MCF 10A (cell line): ENCODE results near the gene ZFP90. TPM values are rescaled to one million over a fixed set of nuclear protein-coding genes. Genes with fewer than 3 reads are reported as not detected.

Experiments used
- BruUV-seq: library from RNA; stranded (reverse); fragments of 400-500 nt; replicated peaks from 2 replicates; lab custom pipeline; 2021; lab: Mats Ljungman, UMichigan
- CTCF ChIA-PET: fragments of 300-600 bp; sonication (Branson Sonifier 250); formaldehyde crosslinking; extraction: SDS; loops from one replicate; lab custom pipeline; 2021; ENCODE audit warnings: antibody characterized with exemption, inconsistent platforms; lab: Yijun Ruan, JAX
- POLR2A ChIA-PET: fragments of 300-600, 350-650 bp; sonication (Branson Sonifier 250); formaldehyde crosslinking; extraction: SDS; loops from one replicate; lab custom pipeline; 2020; ENCODE audit warnings: antibody characterized with exemption, inconsistent platforms; lab: Yijun Ruan, JAX
- DNase-seq: peaks from one replicate; pipeline ENCODE4 v3.0.0-alpha.2; 2018; ENCODE audit not compliant: unreplicated experiment
- H3K27ac Mint-ChIP-seq: one replicate; pipeline ENCODE4 v1.8.0; 2022; ENCODE audit warnings: mild to moderate bottlenecking, low read depth, mixed read lengths; ENCODE audit not compliant: unreplicated experiment
- H3K27me3 Mint-ChIP-seq: one replicate; pipeline ENCODE4 v1.8.0; 2022; ENCODE audit warnings: mixed read lengths; ENCODE audit not compliant: insufficient read depth, unreplicated experiment
- H3K36me3 Mint-ChIP-seq: one replicate; pipeline ENCODE4 v1.8.0; 2022; ENCODE audit warnings: mild to moderate bottlenecking, moderate library complexity, mixed read lengths; ENCODE audit not compliant: insufficient read depth, unreplicated experiment
- H3K4me1 Mint-ChIP-seq: one replicate; pipeline ENCODE4 v1.8.0; 2022; ENCODE audit warnings: mixed read lengths; ENCODE audit not compliant: insufficient read depth, unreplicated experiment
- H3K4me3 Mint-ChIP-seq: one replicate; pipeline ENCODE4 v1.8.0; 2022; ENCODE audit warnings: mild to moderate bottlenecking, moderate library complexity, mixed read lengths; ENCODE audit not compliant: unreplicated experiment
- H3K9me3 Mint-ChIP-seq: one replicate; pipeline ENCODE4 v1.8.0; 2022; ENCODE audit warnings: mixed read lengths; ENCODE audit not compliant: unreplicated experiment
- CTCF ChIP-seq: fragments of 200-600 bp; IDR thresholded peaks from one replicate; pipeline ENCODE4 v1.8.0; 2022; ENCODE audit warnings: antibody characterized with exemption, mild to moderate bottlenecking; ENCODE audit not compliant: unreplicated experiment
- intact Hi-C: fragments of 100-400 bp; cut with micrococcal nuclease; formaldehyde crosslinking; loops from 2 replicates; pipeline ENCODE4 v1.14.1; 2022
- total RNA-seq: library from RNA; stranded (reverse); gene quantifications from 2 replicates; pipeline ENCODE4 v1.2.3, GENCODE V29; 2022

The ZFP90 gene
- total RNA-seq, 1 experiment from 2014 or later: 25.5 TPM

DNA sequence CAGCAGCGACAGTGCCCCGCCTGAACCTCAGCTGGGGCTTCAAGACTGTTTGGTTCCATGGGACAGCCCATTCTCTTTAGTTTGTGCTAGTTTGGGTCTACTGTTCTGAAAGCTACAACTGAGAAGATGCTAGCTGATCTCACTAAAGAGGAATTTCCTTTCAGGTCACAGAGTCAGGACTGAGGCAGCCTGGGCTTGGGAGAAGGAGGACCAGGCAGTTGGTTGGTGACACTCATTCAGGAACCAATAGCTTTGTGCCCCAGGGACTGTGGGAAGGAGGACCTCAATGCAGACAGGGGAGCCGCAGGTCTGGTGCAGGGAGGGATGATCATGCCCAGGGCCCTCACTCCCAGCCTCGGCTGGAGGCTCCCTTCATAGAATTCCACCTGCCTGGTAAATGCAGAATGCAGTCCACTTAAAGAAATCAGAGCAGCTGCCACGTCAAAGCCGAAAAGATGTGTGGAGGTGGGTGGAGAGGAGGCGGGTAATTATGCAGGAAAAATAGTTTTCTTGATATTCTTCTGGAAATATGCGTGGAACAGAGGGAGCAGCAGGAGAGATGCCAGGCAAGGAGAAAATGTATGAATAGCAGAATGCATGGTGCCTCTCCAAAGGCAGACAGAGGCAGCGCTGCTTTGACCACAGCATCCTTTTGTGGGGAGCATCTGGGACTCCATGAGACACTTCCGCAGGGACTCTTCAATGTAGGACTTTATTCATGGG lies 32.6 kb upstream of the ZFP90 start:
- Mint-ChIP-seq H3K4me1 (no peaks in the 10 kb centered on the region), H3K27me3 (peaks cover 45% of the 10 kb centered on the region), H3K4me3 (no peak overlapping the region), H3K9me3 (no peaks in the 10 kb centered on the region), H3K27ac (no peak overlapping the region), H3K36me3 (no peaks in the 10 kb centered on the region)
- BruUV-seq: no TSS peak
- ChIA-PET POLR2A (no interaction called here), CTCF (interaction anchor here (0.5 to 3.8 kb wide), 4 partner anchors 14 to 396 kb away, joined by 3 to 21 read pairs (median 7); no protein-coding TSS in a partner anchor)
- TF ChIP-seq CTCF: no peak
- no peak for DNase-seq
- intact Hi-C loops: no loop called here

GRCh38 chr16:68508013-68508412 lies 31.1 kb upstream of the ZFP90 start:
- no peaks in the 10 kb centered on the region for H3K4me1 Mint-ChIP-seq
- intact Hi-C loops: no loop called here
- DNase-seq: no peak
- ChIA-PET CTCF (interaction anchor here (2.0 to 3.8 kb wide), 2 partner anchors 12 to 111 kb away, joined by 11 to 21 read pairs; no protein-coding TSS in a partner anchor), POLR2A (no interaction called here)
- no peaks in the 10 kb centered on the region for H3K36me3 Mint-ChIP-seq
- TF ChIP-seq CTCF: no peak
- no peaks in the 10 kb centered on the region for H3K9me3 Mint-ChIP-seq
- BruUV-seq: no TSS peak
- peaks cover 45% of the 10 kb centered on the region for H3K27me3 Mint-ChIP-seq
- no peak overlapping the region for H3K27ac Mint-ChIP-seq
- no peak overlapping the region for H3K4me3 Mint-ChIP-seq

- no peaks in the 10 kb centered on the region for H3K36me3 Mint-ChIP-seq
- H3K27ac Mint-ChIP-seq: no peak overlapping the region
- intact Hi-C loops: no loop called here
- no peak for TF ChIP-seq CTCF
- no peak for DNase-seq
- H3K4me3 Mint-ChIP-seq: no peak overlapping the region
- no TSS peak for BruUV-seq
- H3K27me3 Mint-ChIP-seq: peaks cover 45% of the 10 kb centered on the region
- H3K4me1 Mint-ChIP-seq: no peaks in the 10 kb centered on the region
- ChIA-PET POLR2A (no interaction called here), CTCF (interaction anchor here (0.5 to 3.7 kb wide), 7 partner anchors 12 to 142 kb away, joined by 3 to 23 read pairs (median 9); no protein-coding TSS in a partner anchor)
- no peaks in the 10 kb centered on the region for H3K9me3 Mint-ChIP-seq
These were observed 30.4 kb upstream of the ZFP90 start for GRCh38 chr16:68508641-68509240.

DNA sequence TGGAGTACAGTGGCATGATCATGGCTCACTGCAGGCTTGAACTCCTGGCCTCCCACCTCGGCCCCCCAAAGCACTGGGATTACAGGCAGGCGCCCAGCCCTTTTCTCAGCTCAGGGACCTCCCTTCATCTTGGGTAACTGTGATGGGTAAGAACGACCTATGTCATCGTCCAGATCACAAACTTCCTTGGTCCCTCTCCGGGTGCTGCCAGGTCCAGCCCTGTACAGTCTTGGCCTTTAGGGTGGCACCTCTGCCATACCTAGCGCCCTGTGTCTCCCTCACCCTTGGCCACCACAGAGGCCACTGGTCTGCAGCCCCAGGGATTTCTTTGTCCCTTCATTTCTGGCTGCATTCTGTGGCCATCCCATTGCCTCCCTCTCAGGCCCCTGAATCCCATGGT lies 29.7 kb upstream of the ZFP90 start:
- Mint-ChIP-seq H3K27ac (no peak overlapping the region), H3K4me3 (no peak overlapping the region), H3K9me3 (no peaks in the 10 kb centered on the region), H3K27me3 (peaks cover 45% of the 10 kb centered on the region), H3K4me1 (no peaks in the 10 kb centered on the region), H3K36me3 (no peaks in the 10 kb centered on the region)
- no peak for DNase-seq
- no peak for TF ChIP-seq CTCF
- intact Hi-C loops: no loop called here
- no TSS peak for BruUV-seq
- ChIA-PET POLR2A (no interaction called here), CTCF (interaction anchor here (0.5 to 3.7 kb wide), 18 partner anchors 8 to 817 kb away, joined by 3 to 23 read pairs (median 4); no protein-coding TSS in a partner anchor)
